ENCODE results near the gene DGCR2. TPM values are rescaled to one million over a fixed set of nuclear protein-coding genes. Genes with fewer than 3 reads are reported as not detected.
"Not testable (repeated sequence)": the region's sequence is repeated elsewhere in the genome, so short reads cannot be mapped to it uniquely, and the experiment has no call there.

The DGCR2 gene
- total and polyA plus RNA-seq, 2 experiments from 2014 or later = 25.6 to 42.7 TPM

- H3K9me3 ChIP-seq (ENCODE audit: low read depth) = not testable (repeated sequence)
Observed at GRCh38 chr22:19029113-19030103, 92.8 kb downstream of the DGCR2 start.

GRCh38 chr22:19028060-19028455 lies 94.2 kb downstream of the DGCR2 start:
- H3K27ac ChIP-seq; H3K36me3 ChIP-seq (ENCODE audit: low read depth); H3K4me1 ChIP-seq (ENCODE audit: insufficient read depth); H3K79me2 ChIP-seq (ENCODE audit: insufficient read depth); H3K4me3 ChIP-seq; H3K27me3 ChIP-seq (replicated peaks; ENCODE audit: insufficient read depth); H4K20me1 ChIP-seq (ENCODE audit: insufficient read depth); in situ Hi-C loops (cut with MboI); H3K9ac ChIP-seq; H3K4me2 ChIP-seq (ENCODE audit: unreplicated experiment); H2AFZ ChIP-seq; H3K9me2 ChIP-seq (ENCODE audit: insufficient read depth); H3F3A ChIP-seq (ENCODE audit: insufficient read depth); H3K9me3 ChIP-seq (ENCODE audit: low read depth); DNase-seq: not testable (repeated sequence)
- WGBS, 2 experiments (ENCODE audit: low coverage in 1 of 2, low lambda C conversion rate in 2 of 2, missing lambda C conversion rate in 2 of 2) = 38 to 48% methylated on average over 4 to 5 of the region's 5 CpGs

More at GRCh38 chr22:19029113-19030103, 92.8 kb downstream of the DGCR2 start:
- H3K36me3 ChIP-seq (ENCODE audit: low read depth); H4K20me1 ChIP-seq (ENCODE audit: insufficient read depth); H3K27me3 ChIP-seq (replicated peaks; ENCODE audit: insufficient read depth); H3K4me2 ChIP-seq (ENCODE audit: unreplicated experiment); H3F3A ChIP-seq (ENCODE audit: insufficient read depth); H3K79me2 ChIP-seq (ENCODE audit: insufficient read depth); H3K4me1 ChIP-seq (ENCODE audit: insufficient read depth); H2AFZ ChIP-seq; H3K9ac ChIP-seq; H3K4me3 ChIP-seq; H3K27ac ChIP-seq; DNase-seq; H3K9me2 ChIP-seq (ENCODE audit: insufficient read depth); in situ Hi-C loops (cut with MboI): not testable (repeated sequence)
- 5 to 7% methylated on average over 47 to 59 of the region's 125 CpGs for WGBS, 2 experiments (ENCODE audit: low coverage in 1 of 2, low lambda C conversion rate in 2 of 2, missing lambda C conversion rate in 2 of 2)

- H3K36me3 ChIP-seq (ENCODE audit: low read depth); H2AFZ ChIP-seq; H3K4me1 ChIP-seq (ENCODE audit: insufficient read depth); H3F3A ChIP-seq (ENCODE audit: insufficient read depth); DNase-seq; H3K27ac ChIP-seq; H3K9me3 ChIP-seq (ENCODE audit: low read depth); H3K27me3 ChIP-seq (replicated peaks; ENCODE audit: insufficient read depth); in situ Hi-C loops (cut with MboI); H3K79me2 ChIP-seq (ENCODE audit: insufficient read depth); H3K9me2 ChIP-seq (ENCODE audit: insufficient read depth); H3K4me3 ChIP-seq; H3K4me2 ChIP-seq (ENCODE audit: unreplicated experiment); H3K9ac ChIP-seq; H4K20me1 ChIP-seq (ENCODE audit: insufficient read depth): not testable (repeated sequence)
- 37 to 53% methylated on average over 5 to 8 of the region's 8 CpGs for WGBS, 2 experiments (ENCODE audit: low coverage in 1 of 2, low lambda C conversion rate in 2 of 2, missing lambda C conversion rate in 2 of 2)
Observed at GRCh38 chr22:19027371-19028059, 94.7 kb downstream of the DGCR2 start.

GRCh38 chr22:19026080-19026479 lies 96.1 kb downstream of the DGCR2 start:
- H3K4me3 ChIP-seq; DNase-seq; H3K4me1 ChIP-seq (ENCODE audit: insufficient read depth); H3K4me2 ChIP-seq (ENCODE audit: unreplicated experiment); H3K9me2 ChIP-seq (ENCODE audit: insufficient read depth); H2AFZ ChIP-seq; in situ Hi-C loops (cut with MboI); H3K27ac ChIP-seq; H3K36me3 ChIP-seq (ENCODE audit: low read depth); H3K27me3 ChIP-seq (replicated peaks; ENCODE audit: insufficient read depth); H3K79me2 ChIP-seq (ENCODE audit: insufficient read depth); H3K9me3 ChIP-seq (ENCODE audit: low read depth); H3K9ac ChIP-seq; H4K20me1 ChIP-seq (ENCODE audit: insufficient read depth); H3F3A ChIP-seq (ENCODE audit: insufficient read depth): not testable (repeated sequence)
- 17% methylated on average over 3 of the region's 11 CpGs; no CpG with 5 or more reads in 1 of the 2 experiments for WGBS, 2 experiments (ENCODE audit: low coverage in 1 of 2, low lambda C conversion rate in 2 of 2, missing lambda C conversion rate in 2 of 2)

- H3K79me2 ChIP-seq (ENCODE audit: insufficient read depth); H3K4me1 ChIP-seq (ENCODE audit: insufficient read depth); H3K4me3 ChIP-seq; H2AFZ ChIP-seq; H3K27ac ChIP-seq; H3K36me3 ChIP-seq (ENCODE audit: low read depth); H3K4me2 ChIP-seq (ENCODE audit: unreplicated experiment); DNase-seq; H3K9me2 ChIP-seq (ENCODE audit: insufficient read depth); H4K20me1 ChIP-seq (ENCODE audit: insufficient read depth); H3K9ac ChIP-seq; H3F3A ChIP-seq (ENCODE audit: insufficient read depth); H3K27me3 ChIP-seq (replicated peaks; ENCODE audit: insufficient read depth); H3K9me3 ChIP-seq (ENCODE audit: low read depth); in situ Hi-C loops (cut with MboI): not testable (repeated sequence)
- 65 to 76% methylated on average over 3 to 4 of the region's 4 CpGs for WGBS, 2 experiments (ENCODE audit: low coverage in 1 of 2, low lambda C conversion rate in 2 of 2, missing lambda C conversion rate in 2 of 2)
Observed at GRCh38 chr22:19024956-19025489, 97.2 kb downstream of the DGCR2 start.

- H3K27ac ChIP-seq; H3K4me2 ChIP-seq (ENCODE audit: unreplicated experiment); H3K4me3 ChIP-seq; H3K9me3 ChIP-seq (ENCODE audit: low read depth); H3K36me3 ChIP-seq (ENCODE audit: low read depth); DNase-seq; H3K9me2 ChIP-seq (ENCODE audit: insufficient read depth); H3K27me3 ChIP-seq (replicated peaks; ENCODE audit: insufficient read depth); H4K20me1 ChIP-seq (ENCODE audit: insufficient read depth); H3K79me2 ChIP-seq (ENCODE audit: insufficient read depth); H3K4me1 ChIP-seq (ENCODE audit: insufficient read depth); H3F3A ChIP-seq (ENCODE audit: insufficient read depth); in situ Hi-C loops (cut with MboI); H3K9ac ChIP-seq; H2AFZ ChIP-seq: not testable (repeated sequence)
- WGBS, 2 experiments (ENCODE audit: low coverage in 1 of 2, low lambda C conversion rate in 2 of 2, missing lambda C conversion rate in 2 of 2) = 58 to 66% methylated on average over 8 to 10 of the region's 10 CpGs
Observed at GRCh38 chr22:19023931-19024330, 98.3 kb downstream of the DGCR2 start.

Data from GM23248 (cell line).